HEK293T (cell line): ENCODE measurements around the gene TMX4.
"Not testable (repeated sequence)": the region's sequence is repeated elsewhere in the genome, so short reads cannot be mapped to it uniquely, and the experiment has no call there.

Source experiments
- CTCF ChIA-PET: fragments of 350-600 bp; formaldehyde crosslinking; extraction: SDS; loops from one replicate; lab custom pipeline; 2021; ENCODE audit warnings: antibody characterized with exemption, inconsistent platforms; lab: Yijun Ruan, JAX
- POLR2A ChIA-PET: fragments of 350-600 bp; formaldehyde crosslinking; extraction: SDS; loops from one replicate; lab custom pipeline; 2020; ENCODE audit warnings: antibody characterized with exemption, inconsistent platforms; lab: Yijun Ruan, JAX
- DNase-seq: peaks from one replicate; pipeline ENCODE4 v3.0.0; 2012; ENCODE audit warnings: mixed read lengths; ENCODE audit errors: extremely low spot score
- ARNT ChIP-seq: fragments of 450-650 bp; IDR thresholded peaks from 2 replicates; pipeline ENCODE4 v1.6.1; 2017; ENCODE audit warnings: mild to moderate bottlenecking
- BHLHE40 ChIP-seq: fragments of 450-650 bp; IDR thresholded peaks from 2 replicates; pipeline ENCODE4 v1.6.1; 2016; ENCODE audit warnings: mild to moderate bottlenecking, moderate library complexity, borderline replicate concordance
- CTBP1 ChIP-seq: fragments of 450-650 bp; IDR thresholded peaks from 2 replicates; pipeline ENCODE4 v1.6.1; 2016; ENCODE audit warnings: borderline replicate concordance
- ELF4 ChIP-seq: fragments of 450-650 bp; IDR thresholded peaks from 2 replicates; pipeline ENCODE4 v1.6.1; 2017; ENCODE audit warnings: antibody characterized with exemption
- FOXA1 ChIP-seq: fragments of 450-650 bp; IDR thresholded peaks from 2 replicates; pipeline ENCODE4 v1.6.1; 2016; ENCODE audit warnings: mild to moderate bottlenecking
- FOXK2 ChIP-seq: fragments of 450-650 bp; IDR thresholded peaks from 2 replicates; pipeline ENCODE4 v1.6.1; 2016; ENCODE audit warnings: mild to moderate bottlenecking
- FOXM1 ChIP-seq: fragments of 450-650 bp; IDR thresholded peaks from 2 replicates; pipeline ENCODE4 v1.6.1; 2017; ENCODE audit warnings: mild to moderate bottlenecking, borderline replicate concordance
- HDGF ChIP-seq: fragments of 450-650 bp; IDR thresholded peaks from 2 replicates; pipeline ENCODE4 v1.6.1; 2017; ENCODE audit warnings: antibody characterized with exemption, borderline replicate concordance
- L3MBTL2 ChIP-seq: fragments of 450-650 bp; conservative IDR thresholded peaks from 2 replicates; pipeline ENCODE4 v1.6.1; 2016; ENCODE audit warnings: mild to moderate bottlenecking
- LEF1 ChIP-seq: fragments of 450-650 bp; IDR thresholded peaks from 2 replicates; pipeline ENCODE4 v1.6.1; 2017; ENCODE audit warnings: mild to moderate bottlenecking, borderline replicate concordance
- NFRKB ChIP-seq: fragments of 450-650 bp; IDR thresholded peaks from 2 replicates; pipeline ENCODE4 v1.6.1; 2016; ENCODE audit warnings: mild to moderate bottlenecking, moderate library complexity
- PKNOX1 ChIP-seq: fragments of 450-650 bp; IDR thresholded peaks from 2 replicates; pipeline ENCODE4 v1.6.1; 2016
- SP1 ChIP-seq: fragments of 450-650 bp; IDR thresholded peaks from 2 replicates; pipeline ENCODE4 v1.6.1; 2017
- SUZ12 ChIP-seq: fragments of 450-650 bp; IDR thresholded peaks from 2 replicates; pipeline ENCODE4 v1.6.1; 2016; ENCODE audit warnings: mild to moderate bottlenecking
- TARDBP ChIP-seq: fragments of 450-650 bp; IDR thresholded peaks from 2 replicates; pipeline ENCODE4 v1.6.1; 2016
- ZNF384 ChIP-seq: fragments of 450-650 bp; IDR thresholded peaks from 2 replicates; pipeline ENCODE4 v1.6.1; 2016

The TMX4 gene

GRCh38 chr20:7967199-7967844 is 52.2 kb downstream of the TMX4 start:
- TF ChIP-seq NFRKB (no peak), HDGF (no peak), TARDBP (no peak), ZNF384 (no peak), SUZ12 (no peak), ARNT (no peak), CTBP1 (no peak), SP1 (no peak), PKNOX1 (no peak), FOXA1 (no peak), L3MBTL2 (no peak), BHLHE40 (no peak), LEF1 (no peak), FOXM1 (no peak), ELF4 (no peak), FOXK2 (no peak)
- DNase-seq = no peak
- CTCF ChIA-PET = interaction anchor here (0.6 kb wide), 1 partner anchor 13 kb away, joined by 4 read pairs; no protein-coding TSS in a partner anchor
- POLR2A ChIA-PET = no interaction called here

GRCh38 chr20:7966176-7966575 is 53.4 kb downstream of the TMX4 start:
- TF ChIP-seq TARDBP (no peak), SP1 (no peak), PKNOX1 (no peak), NFRKB (no peak), LEF1 (no peak), FOXA1 (no peak), ARNT (no peak), FOXK2 (no peak), ELF4 (no peak), ZNF384 (no peak), BHLHE40 (no peak), L3MBTL2 (no peak), HDGF (no peak), CTBP1 (no peak), FOXM1 (no peak), SUZ12 (no peak)
- ChIA-PET POLR2A (no interaction called here), CTCF (no interaction called here)
- no peak for DNase-seq

DNA sequence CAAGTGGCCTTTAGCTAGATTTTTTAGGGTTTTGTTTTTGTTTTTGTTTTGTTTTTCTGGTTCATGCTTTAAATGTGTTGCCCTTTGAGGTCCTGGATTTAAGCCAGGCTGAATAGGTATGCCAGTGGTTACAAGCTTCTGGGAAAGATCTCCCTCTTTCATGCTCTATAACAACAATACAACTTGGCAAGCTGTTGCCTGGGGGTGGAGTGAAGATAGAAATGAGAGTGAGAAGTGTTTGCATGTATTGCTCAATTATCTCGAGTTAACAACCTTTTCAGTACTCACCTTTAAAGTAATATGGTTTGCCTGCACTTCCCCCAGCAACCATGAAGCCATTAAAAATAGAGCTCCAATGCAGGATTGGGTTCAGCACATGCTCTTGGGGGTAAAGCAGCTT is 60.1 kb downstream of the TMX4 start:
- TF ChIP-seq SP1 = no peak
- no peak for TF ChIP-seq ARNT
- TF ChIP-seq FOXM1 = no peak
- no peak for TF ChIP-seq PKNOX1
- no peak for TF ChIP-seq ZNF384
- TF ChIP-seq BHLHE40 = no peak
- TF ChIP-seq FOXA1 = no peak
- no peak for TF ChIP-seq HDGF
- no peak for TF ChIP-seq L3MBTL2
- TF ChIP-seq LEF1 = no peak
- TF ChIP-seq NFRKB = no peak
- no peak for TF ChIP-seq CTBP1
- no peak for TF ChIP-seq FOXK2
- DNase-seq = no peak
- CTCF ChIA-PET = interaction anchor here (0.5 kb wide), 1 partner anchor 22 kb away, joined by 3 read pairs; no protein-coding TSS in a partner anchor
- POLR2A ChIA-PET = no interaction called here

DNA sequence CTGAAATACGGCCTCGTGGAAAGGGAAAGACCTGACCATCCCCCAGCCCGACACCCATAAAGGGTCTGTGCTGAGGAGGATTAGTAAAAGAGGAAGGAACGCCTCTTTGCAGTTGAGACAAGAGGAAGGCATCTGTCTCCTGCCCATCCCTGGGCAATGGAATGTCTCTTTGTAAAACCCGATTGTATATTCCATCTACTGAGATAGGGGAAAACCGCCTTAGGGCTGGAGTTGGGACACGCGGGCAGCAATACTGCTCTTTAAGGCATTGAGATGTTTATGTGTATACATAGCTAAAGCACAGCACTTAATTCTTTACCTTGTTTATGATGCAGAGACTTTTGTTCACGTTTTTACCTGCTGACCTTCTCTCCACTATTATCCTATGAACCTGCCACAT is 63.0 kb downstream of the TMX4 start:
- CTCF ChIA-PET, DNase-seq, POLR2A ChIA-PET: not testable (repeated sequence)

GRCh38 chr20:7950387-7950786 is 69.2 kb downstream of the TMX4 start:
- no peak for TF ChIP-seq ARNT
- no peak for TF ChIP-seq ZNF384
- no peak for TF ChIP-seq L3MBTL2
- no peak for TF ChIP-seq SP1
- TF ChIP-seq TARDBP = no peak
- TF ChIP-seq FOXM1 = no peak
- TF ChIP-seq FOXK2 = no peak
- TF ChIP-seq CTBP1 = no peak
- no peak for DNase-seq
- POLR2A ChIA-PET = no interaction called here
- CTCF ChIA-PET = no interaction called here

DNA sequence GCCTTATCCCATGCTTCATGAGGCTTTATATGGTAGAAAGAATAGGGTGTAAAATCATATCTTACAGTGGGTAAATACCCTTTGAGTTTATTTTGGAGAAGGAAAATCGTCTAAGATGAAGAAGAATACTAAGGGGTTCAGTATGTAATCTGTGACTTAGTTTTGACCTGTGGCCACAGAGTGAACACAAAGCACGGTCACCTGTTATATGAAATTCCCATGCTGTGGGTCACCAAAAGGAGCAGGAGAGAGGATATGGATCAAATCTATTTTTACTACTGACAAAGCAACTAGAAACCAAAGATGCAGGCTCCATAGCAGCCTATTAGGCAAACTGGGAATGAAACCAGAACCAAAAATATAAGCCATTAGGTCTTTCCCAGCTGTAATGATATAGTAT is 75.7 kb downstream of the TMX4 start:
- ChIA-PET POLR2A (no interaction called here), CTCF (no interaction called here)
- no peak for DNase-seq
- TF ChIP-seq NFRKB (no peak), SP1 (no peak), LEF1 (no peak), FOXM1 (no peak), TARDBP (no peak), FOXK2 (no peak), ELF4 (no peak)

DNA sequence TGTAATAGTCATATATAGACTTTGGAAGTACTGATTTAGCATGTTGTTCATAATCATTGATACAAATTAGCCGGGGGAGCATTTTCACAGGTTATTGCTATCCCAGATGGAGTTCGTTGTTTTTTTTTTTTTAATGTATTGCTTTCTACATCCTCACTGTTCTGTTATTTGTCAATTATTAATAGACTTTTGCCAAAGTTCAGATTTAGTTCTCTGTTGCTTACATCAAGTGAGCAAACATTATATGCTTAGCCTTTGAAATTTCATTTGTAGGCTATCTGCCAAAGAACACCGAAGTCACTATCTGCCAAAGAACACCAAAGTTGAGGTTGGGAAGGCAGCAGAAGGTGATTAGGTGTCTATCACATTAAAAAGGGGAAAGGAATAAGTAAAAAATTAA is 79.2 kb downstream of the TMX4 start, which contains the start of gene HAO1:
Gene HAO1, minus strand, starts transcription at position 118 of the 400 bp plus-strand sequence. Its CDS starts 36 bp downstream, at position 82.
- POLR2A ChIA-PET = no interaction called here
- no peak for TF ChIP-seq LEF1
- TF ChIP-seq TARDBP = no peak
- TF ChIP-seq BHLHE40 = no peak
- TF ChIP-seq L3MBTL2 = no peak
- no peak for TF ChIP-seq HDGF
- CTCF ChIA-PET = no interaction called here
- DNase-seq = no peak
